GM18499 (cell line): ENCODE data around the gene SEMG2.

ENCODE experiments used
- ATAC-seq: cut with Tn5 transposase; IDR thresholded peaks from one replicate; pipeline ENCODE4 v1.9.1; 2021; ENCODE audit warnings: moderate number of reproducible peaks; ENCODE audit not compliant: insufficient read depth, unreplicated experiment

The SEMG2 gene

GRCh38 chr20:45229264-45230056 is 8.3 kb downstream of the SEMG2 start:
- no peak for ATAC-seq

GRCh38 chr20:45230631-45231030 is 9.5 kb downstream of the SEMG2 start:
- ATAC-seq, result no peak

- no peak for ATAC-seq
Measured at GRCh38 chr20:45235995-45236394, 14.8 kb downstream of the SEMG2 start.

GRCh38 chr20:45238139-45238538 is 17.0 kb downstream of the SEMG2 start:
- no peak for ATAC-seq

- no peak for ATAC-seq
Measured at GRCh38 chr20:45246109-45246508, 24.9 kb downstream of the SEMG2 start.

- ATAC-seq, result no peak
Measured at GRCh38 chr20:45247865-45248264, 26.7 kb downstream of the SEMG2 start.

GRCh38 chr20:45248609-45249008 is 27.4 kb downstream of the SEMG2 start:
- no peak for ATAC-seq

GRCh38 chr20:45251884-45252560 is 30.8 kb downstream of the SEMG2 start:
- no peak for ATAC-seq

GRCh38 chr20:45253261-45253660 is 32.1 kb downstream of the SEMG2 start:
- no peak for ATAC-seq

GRCh38 chr20:45254383-45255262 is 33.5 kb downstream of the SEMG2 start, which contains the start of gene SLPI:
SLPI (minus strand) TSS chr20:45254564; CDS start chr20:45254543, 21 bp downstream.
- ATAC-seq, result no peak

- ATAC-seq, result no peak
Measured at GRCh38 chr20:45257161-45257560, 36.0 kb downstream of the SEMG2 start.

GRCh38 chr20:45257711-45258110 is 36.5 kb downstream of the SEMG2 start:
- no peak for ATAC-seq

GRCh38 chr20:45258259-45258658 is 37.1 kb downstream of the SEMG2 start:
- ATAC-seq, result no peak

GRCh38 chr20:45258664-45259063 is 37.5 kb downstream of the SEMG2 start:
- no peak for ATAC-seq

- no peak for ATAC-seq
Measured at GRCh38 chr20:45263556-45264266, 42.5 kb downstream of the SEMG2 start.

- no peak for ATAC-seq
Measured at GRCh38 chr20:45266977-45267376, 45.8 kb downstream of the SEMG2 start.

- no peak for ATAC-seq
Measured at GRCh38 chr20:45268531-45268930, 47.4 kb downstream of the SEMG2 start.

- no peak for ATAC-seq
Measured at GRCh38 chr20:45269056-45269455, 47.9 kb downstream of the SEMG2 start.

- no peak for ATAC-seq
Measured at GRCh38 chr20:45269754-45270270, 48.6 kb downstream of the SEMG2 start.
